HG02571 (cell line): Measurements from ENCODE around the gene TEF.

ENCODE experiments used
- ATAC-seq: cut with Tn5 transposase; IDR thresholded peaks from one replicate; pipeline ENCODE4 v1.9.1; 2021; ENCODE audit warnings: mild to moderate bottlenecking, moderate library complexity; ENCODE audit not compliant: unreplicated experiment

TEF gene

GRCh38 chr22:41353862-41354575, 27.7 kb upstream of the TEF start:
- no peak for ATAC-seq

- ATAC-seq: no peak
Observed at GRCh38 chr22:41354979-41355378, 26.8 kb upstream of the TEF start.

- no peak for ATAC-seq
Observed at GRCh38 chr22:41355895-41356294, 25.8 kb upstream of the TEF start.

- no peak for ATAC-seq
Observed at GRCh38 chr22:41356430-41357028, 25.2 kb upstream of the TEF start.

- no peak for ATAC-seq
Observed at GRCh38 chr22:41357191-41357590, 24.6 kb upstream of the TEF start.

- no peak for ATAC-seq
Observed at GRCh38 chr22:41358927-41359326, 22.8 kb upstream of the TEF start.

- no peak for ATAC-seq
Observed at GRCh38 chr22:41359376-41359775, 22.4 kb upstream of the TEF start.

GRCh38 chr22:41360126-41360525, 21.6 kb upstream of the TEF start:
- no peak for ATAC-seq

GRCh38 chr22:41361716-41362310, 19.9 kb upstream of the TEF start:
- no peak for ATAC-seq

GRCh38 chr22:41362615-41363014, 19.1 kb upstream of the TEF start:
- no peak for ATAC-seq

GRCh38 chr22:41364233-41364632, 17.5 kb upstream of the TEF start:
- ATAC-seq: no peak

GRCh38 chr22:41364955-41365354, 16.8 kb upstream of the TEF start:
- no peak for ATAC-seq

GRCh38 chr22:41365425-41365824, 16.3 kb upstream of the TEF start:
- ATAC-seq: no peak

GRCh38 chr22:41366323-41367029, 15.3 kb upstream of the TEF start:
- no peak for ATAC-seq

- ATAC-seq: no peak
Observed at GRCh38 chr22:41367039-41367679, 14.6 kb upstream of the TEF start.

GRCh38 chr22:41367680-41368542, 13.8 kb upstream of the TEF start:
- ATAC-seq: no peak

- ATAC-seq: no peak
Observed at GRCh38 chr22:41368543-41369423, 13.0 kb upstream of the TEF start.

GRCh38 chr22:41369424-41369745, 12.4 kb upstream of the TEF start:
- no peak for ATAC-seq

- no peak for ATAC-seq
Observed at GRCh38 chr22:41369837-41370236, 11.9 kb upstream of the TEF start.

- no peak for ATAC-seq
Observed at GRCh38 chr22:41377846-41378245, 3.9 kb upstream of the TEF start.
